ENCODE measurements around the gene SLC17A2.
"Not testable (repeated sequence)": the region's sequence is repeated elsewhere in the genome, so short reads cannot be mapped to it uniquely, and the experiment has no call there.

The SLC17A2 gene

DNA sequence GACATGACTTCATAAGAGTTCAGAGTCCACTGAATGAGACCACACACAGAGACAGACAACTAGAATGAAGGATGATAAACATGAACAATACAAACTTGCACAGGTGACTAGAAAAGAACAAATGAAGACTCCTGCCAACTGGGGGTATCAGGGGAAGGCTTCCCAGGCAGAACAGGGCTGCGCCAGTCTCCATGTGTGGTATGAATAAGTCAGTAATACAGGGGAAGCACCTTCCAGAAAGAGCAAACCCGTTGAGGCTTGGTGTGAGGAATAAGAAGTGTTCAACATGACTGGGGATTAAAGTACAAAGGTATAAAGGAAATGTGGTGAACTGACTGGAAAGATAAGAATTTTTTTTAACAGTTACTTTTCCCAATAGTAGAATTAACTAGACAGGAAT lies 3.7 kb upstream of the SLC17A2 start (continued):
- TF ChIP-seq, protein P1, sequence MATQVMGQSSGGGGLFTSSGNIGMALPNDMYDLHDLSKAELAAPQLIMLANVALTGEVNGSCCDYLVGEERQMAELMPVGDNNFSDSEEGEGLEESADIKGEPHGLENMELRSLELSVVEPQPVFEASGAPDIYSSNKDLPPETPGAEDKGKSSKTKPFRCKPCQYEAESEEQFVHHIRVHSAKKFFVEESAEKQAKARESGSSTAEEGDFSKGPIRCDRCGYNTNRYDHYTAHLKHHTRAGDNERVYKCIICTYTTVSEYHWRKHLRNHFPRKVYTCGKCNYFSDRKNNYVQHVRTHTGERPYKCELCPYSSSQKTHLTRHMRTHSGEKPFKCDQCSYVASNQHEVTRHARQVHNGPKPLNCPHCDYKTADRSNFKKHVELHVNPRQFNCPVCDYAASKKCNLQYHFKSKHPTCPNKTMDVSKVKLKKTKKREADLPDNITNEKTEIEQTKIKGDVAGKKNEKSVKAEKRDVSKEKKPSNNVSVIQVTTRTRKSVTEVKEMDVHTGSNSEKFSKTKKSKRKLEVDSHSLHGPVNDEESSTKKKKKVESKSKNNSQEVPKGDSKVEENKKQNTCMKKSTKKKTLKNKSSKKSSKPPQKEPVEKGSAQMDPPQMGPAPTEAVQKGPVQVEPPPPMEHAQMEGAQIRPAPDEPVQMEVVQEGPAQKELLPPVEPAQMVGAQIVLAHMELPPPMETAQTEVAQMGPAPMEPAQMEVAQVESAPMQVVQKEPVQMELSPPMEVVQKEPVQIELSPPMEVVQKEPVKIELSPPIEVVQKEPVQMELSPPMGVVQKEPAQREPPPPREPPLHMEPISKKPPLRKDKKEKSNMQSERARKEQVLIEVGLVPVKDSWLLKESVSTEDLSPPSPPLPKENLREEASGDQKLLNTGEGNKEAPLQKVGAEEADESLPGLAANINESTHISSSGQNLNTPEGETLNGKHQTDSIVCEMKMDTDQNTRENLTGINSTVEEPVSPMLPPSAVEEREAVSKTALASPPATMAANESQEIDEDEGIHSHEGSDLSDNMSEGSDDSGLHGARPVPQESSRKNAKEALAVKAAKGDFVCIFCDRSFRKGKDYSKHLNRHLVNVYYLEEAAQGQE (tag by site-specific recombination; IDR thresholded peaks at IDR 0.05): no peak

DNA sequence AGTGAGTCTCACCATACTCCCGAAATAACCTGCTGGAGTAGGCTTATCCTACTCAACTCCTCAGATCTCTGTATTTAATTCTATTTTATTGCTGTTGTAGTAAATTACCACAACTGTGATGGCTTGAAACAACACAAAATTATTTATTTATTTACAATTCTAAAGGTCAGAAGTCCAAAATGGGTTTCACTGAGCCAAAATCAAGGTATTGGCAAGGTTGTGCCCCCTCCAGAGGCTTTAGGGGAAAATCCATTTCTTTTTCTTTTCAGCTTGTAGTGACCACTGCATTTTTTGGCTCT lies 869 bp upstream of the SLC17A2 start:
- ChIA-PET POLR2A (no interaction called here), CTCF (interaction anchor here (1.1 kb wide), 1 partner anchor 8 kb away, joined by 3 read pairs; no protein-coding TSS in a partner anchor)
- Histone ChIP-seq H3K36me3 (ENCODE audit: control insufficient read depth in 2 of 2, insufficient read depth in 1 of 2, low read length in 2 of 2) (no peaks in the 10 kb centered on the region), H3K27ac (ENCODE audit: extremely low read depth, low read depth, low read length) (no peak overlapping the region), H3K9me3 (ENCODE audit: control insufficient read depth, insufficient read depth, low read depth, low read length) (no peaks in the 10 kb centered on the region), H3K4me1 (ENCODE audit: control insufficient read depth, insufficient read depth, low read length) (peaks cover 8% of the 10 kb centered on the region; the same call in 1 of the 2 replicates), H3K4me3 (ENCODE audit: low read depth, low read length) (no peak overlapping the region)
- no peak for TF ChIP-seq ZFP3 (tag by site-specific recombination; IDR thresholded peaks at IDR 0.05; ENCODE audit: low read depth)
- TF ChIP-seq, protein P2, sequence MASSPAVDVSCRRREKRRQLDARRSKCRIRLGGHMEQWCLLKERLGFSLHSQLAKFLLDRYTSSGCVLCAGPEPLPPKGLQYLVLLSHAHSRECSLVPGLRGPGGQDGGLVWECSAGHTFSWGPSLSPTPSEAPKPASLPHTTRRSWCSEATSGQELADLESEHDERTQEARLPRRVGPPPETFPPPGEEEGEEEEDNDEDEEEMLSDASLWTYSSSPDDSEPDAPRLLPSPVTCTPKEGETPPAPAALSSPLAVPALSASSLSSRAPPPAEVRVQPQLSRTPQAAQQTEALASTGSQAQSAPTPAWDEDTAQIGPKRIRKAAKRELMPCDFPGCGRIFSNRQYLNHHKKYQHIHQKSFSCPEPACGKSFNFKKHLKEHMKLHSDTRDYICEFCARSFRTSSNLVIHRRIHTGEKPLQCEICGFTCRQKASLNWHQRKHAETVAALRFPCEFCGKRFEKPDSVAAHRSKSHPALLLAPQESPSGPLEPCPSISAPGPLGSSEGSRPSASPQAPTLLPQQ (tag by site-specific recombination; IDR thresholded peaks at IDR 0.05): no peak
- TF ChIP-seq ZSCAN23 (tag by site-specific recombination; IDR thresholded peaks at IDR 0.05): no peak

DNA sequence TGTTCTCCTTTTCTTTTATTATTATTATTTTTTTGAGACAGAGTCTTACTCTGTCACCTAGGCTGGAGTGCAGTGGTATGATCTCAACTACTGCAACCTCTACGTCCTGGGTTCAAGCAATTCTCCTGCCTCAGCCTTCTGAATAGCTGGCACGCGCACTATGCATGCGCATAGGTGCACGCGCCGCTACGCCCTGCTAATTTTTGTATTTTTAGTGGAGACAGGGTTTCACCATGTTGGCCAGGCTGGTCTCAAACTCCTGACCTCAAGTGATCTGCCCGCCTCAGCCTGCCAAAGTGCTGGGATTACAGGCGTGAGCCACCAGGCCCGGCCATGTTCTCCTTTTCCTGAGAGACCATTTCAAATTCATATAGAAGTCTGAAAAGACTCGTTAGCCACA lies 706 bp downstream of the SLC17A2 start:
- H3K9me3 ChIP-seq (ENCODE audit: control insufficient read depth, insufficient read depth, low read depth, low read length); H3K36me3 ChIP-seq (ENCODE audit: control insufficient read depth in 2 of 2, insufficient read depth in 1 of 2, low read length in 2 of 2); H3K4me3 ChIP-seq (ENCODE audit: low read depth, low read length); POLR2A ChIA-PET; H3K27ac ChIP-seq (ENCODE audit: extremely low read depth, low read depth, low read length); H3K4me1 ChIP-seq (ENCODE audit: control insufficient read depth, insufficient read depth, low read length); CTCF ChIA-PET: not testable (repeated sequence)

DNA sequence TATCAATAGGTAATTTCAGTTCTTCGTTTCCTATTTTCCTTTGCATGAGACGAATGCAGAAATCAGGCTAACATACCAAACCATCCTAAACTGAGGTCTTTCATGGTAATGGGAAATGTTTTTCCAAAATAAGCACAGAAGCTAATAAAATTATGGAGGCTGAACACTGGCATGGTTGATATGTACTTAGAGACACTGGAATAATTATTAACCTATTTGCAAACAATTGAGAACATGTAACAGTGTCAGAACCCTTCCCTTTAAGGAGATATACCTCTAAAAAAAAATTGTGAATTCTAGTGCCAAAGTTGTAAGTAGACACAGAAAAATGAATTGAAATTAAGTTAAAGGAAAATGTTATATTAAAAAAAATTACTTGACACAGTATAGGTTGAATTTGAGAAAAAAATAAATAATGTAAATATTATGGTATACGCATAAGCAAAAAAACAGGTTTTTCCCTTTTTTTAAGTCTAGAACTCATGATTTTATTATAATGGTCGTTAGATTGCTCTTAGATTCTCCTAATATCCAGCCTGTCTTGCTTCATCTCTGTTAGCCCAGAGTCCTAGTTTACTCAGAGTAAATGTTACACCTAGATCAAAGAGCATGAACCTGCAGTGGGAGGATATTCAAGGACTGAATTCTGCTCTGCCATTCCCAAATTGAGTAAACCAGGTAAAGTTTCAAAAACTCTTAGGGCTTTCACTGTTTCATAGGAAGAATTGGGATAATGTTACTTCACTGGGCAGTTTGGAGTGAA lies 1.7 kb downstream of the SLC17A2 start:
- Histone ChIP-seq H3K4me1 (ENCODE audit: control insufficient read depth, insufficient read depth, low read length) (peaks cover 8% of the 10 kb centered on the region; the same call in 1 of the 2 replicates), H3K27ac (ENCODE audit: extremely low read depth, low read depth, low read length) (no peak overlapping the region), H3K36me3 (ENCODE audit: control insufficient read depth in 2 of 2, insufficient read depth in 1 of 2, low read length in 2 of 2) (no peaks in the 10 kb centered on the region), H3K9me3 (ENCODE audit: control insufficient read depth, insufficient read depth, low read depth, low read length) (no peaks in the 10 kb centered on the region), H3K4me3 (ENCODE audit: low read depth, low read length) (no peak overlapping the region)
- POLR2A ChIA-PET: no interaction called here
- TF ChIP-seq ZNF626 (tag by site-specific recombination; IDR thresholded peaks at IDR 0.05): no peak
- no peak for TF ChIP-seq GLIS1 (tag by site-specific recombination; IDR thresholded peaks at IDR 0.05)
- TF ChIP-seq YY1 (tag by site-specific recombination; IDR thresholded peaks at IDR 0.05): no peak
- TF ChIP-seq ZNF248 (tag by site-specific recombination; IDR thresholded peaks at IDR 0.05): no peak
- no peak for TF ChIP-seq ZSCAN30 (tag by site-specific recombination; IDR thresholded peaks at IDR 0.05)
- TF ChIP-seq ZNF792 (tag by site-specific recombination; IDR thresholded peaks at IDR 0.05): no peak
- TF ChIP-seq ZFP3 (tag by site-specific recombination; IDR thresholded peaks at IDR 0.05; ENCODE audit: low read depth): no peak
- no peak for TF ChIP-seq ZNF157 (tag by site-specific recombination; IDR thresholded peaks at IDR 0.05)
- no peak for TF ChIP-seq ZNF121 (tag by site-specific recombination; IDR thresholded peaks at IDR 0.05)
- TF ChIP-seq, protein P3, sequence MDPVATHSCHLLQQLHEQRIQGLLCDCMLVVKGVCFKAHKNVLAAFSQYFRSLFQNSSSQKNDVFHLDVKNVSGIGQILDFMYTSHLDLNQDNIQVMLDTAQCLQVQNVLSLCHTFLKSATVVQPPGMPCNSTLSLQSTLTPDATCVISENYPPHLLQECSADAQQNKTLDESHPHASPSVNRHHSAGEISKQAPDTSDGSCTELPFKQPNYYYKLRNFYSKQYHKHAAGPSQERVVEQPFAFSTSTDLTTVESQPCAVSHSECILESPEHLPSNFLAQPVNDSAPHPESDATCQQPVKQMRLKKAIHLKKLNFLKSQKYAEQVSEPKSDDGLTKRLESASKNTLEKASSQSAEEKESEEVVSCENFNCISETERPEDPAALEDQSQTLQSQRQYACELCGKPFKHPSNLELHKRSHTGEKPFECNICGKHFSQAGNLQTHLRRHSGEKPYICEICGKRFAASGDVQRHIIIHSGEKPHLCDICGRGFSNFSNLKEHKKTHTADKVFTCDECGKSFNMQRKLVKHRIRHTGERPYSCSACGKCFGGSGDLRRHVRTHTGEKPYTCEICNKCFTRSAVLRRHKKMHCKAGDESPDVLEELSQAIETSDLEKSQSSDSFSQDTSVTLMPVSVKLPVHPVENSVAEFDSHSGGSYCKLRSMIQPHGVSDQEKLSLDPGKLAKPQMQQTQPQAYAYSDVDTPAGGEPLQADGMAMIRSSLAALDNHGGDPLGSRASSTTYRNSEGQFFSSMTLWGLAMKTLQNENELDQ (tag by site-specific recombination; IDR thresholded peaks at IDR 0.05; ENCODE audit: low read depth): no peak
- TF ChIP-seq ZIC2 (tag by site-specific recombination; IDR thresholded peaks at IDR 0.05): no peak
- no peak for TF ChIP-seq RBAK (tag by site-specific recombination; IDR thresholded peaks at IDR 0.05)
- TF ChIP-seq ZNF548 (tag by site-specific recombination; IDR thresholded peaks at IDR 0.05): no peak
- CTCF ChIA-PET: interaction anchor here (0.9 to 1.4 kb wide), 5 partner anchors 11 to 140 kb away, joined by 3 to 8 read pairs (median 3); no protein-coding TSS in a partner anchor
